Stimulated activated CD8-positive, alpha-beta memory T cell treated with anti-CD3 and anti-CD28 coated beads, Interleukin-7, amount 100 ng/mL, for 4 hours (primary cell): ENCODE data around the gene ZNF148.

ENCODE experiments used
- DNase-seq, 2 donors: peaks; one replicate each; pipeline ENCODE4 v3.0.0-alpha.2; 2020; ENCODE audit warnings: low read depth in 2 of 2

Gene ZNF148

DNA sequence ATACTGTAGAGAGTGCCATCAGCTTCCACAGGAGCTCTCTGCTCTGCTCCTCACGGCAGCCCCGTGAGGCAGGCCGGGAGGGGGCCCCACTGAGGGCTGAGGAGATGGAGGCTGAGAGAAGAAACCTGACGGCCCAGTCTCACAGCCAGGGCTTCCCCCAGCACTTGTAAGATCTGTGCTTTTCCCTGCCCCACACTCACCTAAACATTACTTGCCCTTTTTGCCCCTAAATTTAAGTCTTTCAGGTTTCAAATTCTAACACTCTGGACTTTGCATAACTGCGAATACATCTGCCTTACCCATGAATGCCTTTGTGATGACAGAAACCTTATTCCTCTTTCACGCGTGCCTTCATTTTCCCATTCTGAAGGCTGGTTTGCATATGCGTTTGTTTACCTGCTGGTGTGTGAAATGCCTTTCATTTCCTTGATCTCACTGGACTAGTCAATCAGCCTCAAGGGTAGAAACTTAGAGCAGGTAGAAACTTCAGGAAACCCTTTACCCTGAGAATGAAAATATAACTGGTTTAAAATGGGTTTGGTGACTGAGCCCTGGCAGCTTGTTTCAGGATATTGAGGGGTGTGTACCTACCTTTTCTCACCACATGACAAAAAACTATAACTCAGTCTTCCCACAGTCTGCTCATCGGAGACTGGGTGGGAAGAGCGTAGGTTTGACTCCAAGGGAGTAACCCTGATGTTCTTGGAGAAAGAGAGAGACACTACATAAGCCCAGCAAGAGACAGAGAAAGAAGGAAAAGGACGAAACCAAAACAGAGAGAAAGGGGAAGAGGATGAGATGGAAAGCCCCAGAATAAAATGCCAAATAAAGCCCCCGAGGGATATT, 182.7 kb downstream of the ZNF148 start:
- no peak for DNase-seq

DNA sequence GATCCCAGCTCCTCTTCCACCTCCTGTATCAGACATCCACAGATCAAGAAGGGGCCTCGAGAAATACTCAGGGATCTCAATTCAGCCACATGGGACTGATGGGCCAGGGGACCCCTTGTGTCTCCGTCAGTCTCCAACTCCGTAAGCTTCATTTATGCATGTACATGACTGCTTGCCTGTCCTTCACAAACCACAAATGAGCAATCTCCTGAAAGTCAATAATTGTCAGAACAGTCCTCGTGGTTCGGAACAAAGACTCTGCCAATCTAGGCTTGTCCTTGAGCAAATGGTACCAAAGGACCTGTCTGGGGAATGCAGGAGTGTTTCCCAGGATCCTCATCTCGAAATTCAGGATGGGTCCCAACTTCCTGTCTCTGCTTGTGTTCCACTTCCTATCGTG, 183.4 kb downstream of the ZNF148 start:
- DNase-seq, result no peak

DNA sequence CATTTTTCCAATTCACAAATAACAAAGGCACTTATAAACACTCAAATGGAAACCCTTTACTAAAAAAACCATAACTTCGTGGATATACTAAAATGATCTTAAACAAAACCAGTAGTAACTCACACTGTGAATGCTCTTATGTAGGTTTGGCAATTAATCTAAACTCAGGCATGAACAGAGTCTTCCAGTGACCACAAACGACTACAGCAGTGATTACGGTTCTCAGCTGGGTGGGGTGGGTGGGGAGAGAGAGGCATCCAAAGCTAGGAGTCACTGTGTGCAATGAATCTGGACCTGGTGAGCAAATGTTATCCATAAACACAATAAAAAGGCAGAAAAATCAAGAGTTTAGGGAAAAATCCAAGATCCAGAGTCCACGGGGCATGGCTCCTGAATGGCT, 183.9 kb downstream of the ZNF148 start:
- DNase-seq, result no peak

DNA sequence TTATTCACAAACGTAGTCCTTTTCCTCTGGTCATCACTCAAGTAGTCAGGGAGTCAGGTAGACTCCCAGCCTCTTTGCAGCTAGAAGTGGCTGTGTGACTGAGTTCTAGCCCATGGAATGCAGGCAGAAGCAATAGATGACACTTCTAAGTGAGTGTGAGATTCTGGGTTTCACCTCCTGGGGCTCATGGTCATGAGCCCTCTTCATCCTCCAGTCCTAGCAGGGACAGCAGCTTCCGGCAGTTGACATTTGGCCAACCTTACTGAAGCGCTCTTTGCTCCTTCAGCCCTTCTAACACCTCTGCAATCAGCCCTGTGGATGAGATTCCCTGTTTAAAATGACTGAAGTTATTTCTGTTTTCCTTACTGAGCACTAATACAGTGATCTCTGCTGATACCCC, 184.3 kb downstream of the ZNF148 start:
- DNase-seq, result no peak

DNA sequence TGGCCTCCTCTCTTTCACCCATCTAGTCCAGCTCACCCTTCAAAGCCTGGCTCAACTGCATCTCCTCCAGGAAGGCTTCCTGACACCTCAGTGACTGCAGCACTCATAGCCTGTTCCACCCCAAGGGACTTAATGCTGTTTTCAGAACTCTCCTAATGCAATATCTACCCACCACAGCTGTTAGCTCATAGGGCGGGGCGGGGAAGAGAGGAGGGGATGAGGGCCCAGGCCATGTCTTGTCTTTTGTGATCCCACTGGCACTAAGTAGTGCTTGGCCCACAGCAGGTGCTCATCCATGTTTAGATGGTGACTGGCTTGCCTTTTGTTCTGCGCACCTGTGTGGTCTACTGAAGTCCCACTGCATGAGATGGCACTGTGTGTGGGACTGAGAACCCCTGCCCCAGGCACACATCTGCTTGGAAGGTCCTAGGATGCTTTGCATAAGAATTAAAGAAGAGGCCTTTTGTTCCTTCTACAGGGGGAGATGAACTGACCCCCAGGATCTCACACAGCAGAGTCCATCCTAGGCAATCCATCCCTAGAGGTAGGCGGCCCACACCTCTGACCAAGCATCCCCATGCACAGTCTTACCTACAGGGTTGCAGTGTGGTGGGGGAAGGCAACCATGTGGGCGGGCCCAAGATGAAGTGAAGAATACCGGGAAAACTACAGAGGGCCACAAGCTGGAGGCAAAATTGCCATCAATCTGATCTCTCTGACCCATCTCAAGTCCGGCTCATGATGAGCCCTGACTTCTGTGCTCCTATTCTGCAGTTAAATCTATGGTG, 185.6 kb downstream of the ZNF148 start:
- DNase-seq, result no peak

DNA sequence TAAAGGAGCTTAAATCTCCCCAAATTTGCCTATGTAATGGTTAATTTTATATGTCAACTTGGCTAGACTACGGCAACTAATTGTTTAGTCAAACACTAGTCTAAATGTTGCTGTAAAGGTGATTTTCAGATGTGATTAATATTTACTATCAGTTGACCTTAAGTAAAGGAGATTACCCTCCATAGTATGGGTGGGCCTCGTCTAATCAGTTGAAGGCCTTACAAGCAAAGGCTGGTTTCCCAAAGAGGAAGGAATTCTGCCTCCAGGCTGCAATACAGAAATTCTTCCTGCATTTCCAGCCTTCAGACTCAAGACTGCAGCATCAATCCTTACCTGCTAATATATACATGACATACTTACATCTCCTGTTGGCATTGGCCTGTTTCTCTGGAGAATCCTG, 186.2 kb downstream of the ZNF148 start:
- no peak for DNase-seq

DNA sequence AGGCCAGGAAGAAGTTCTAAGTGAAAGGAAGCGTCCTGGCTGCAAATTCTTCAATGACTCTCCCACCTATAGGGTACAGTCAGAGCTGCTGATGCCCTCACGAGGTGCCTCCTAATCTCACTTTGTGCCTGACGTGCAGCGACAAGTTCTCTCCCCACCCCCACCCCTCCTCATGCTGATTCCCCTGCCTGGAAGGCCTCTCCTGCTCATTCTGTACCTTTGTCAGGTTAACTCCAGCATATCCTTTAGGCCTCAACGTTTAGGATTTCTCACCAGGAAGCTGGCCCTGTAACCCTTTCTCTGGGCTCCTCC, 187.6 kb downstream of the ZNF148 start:
- no peak for DNase-seq

DNA sequence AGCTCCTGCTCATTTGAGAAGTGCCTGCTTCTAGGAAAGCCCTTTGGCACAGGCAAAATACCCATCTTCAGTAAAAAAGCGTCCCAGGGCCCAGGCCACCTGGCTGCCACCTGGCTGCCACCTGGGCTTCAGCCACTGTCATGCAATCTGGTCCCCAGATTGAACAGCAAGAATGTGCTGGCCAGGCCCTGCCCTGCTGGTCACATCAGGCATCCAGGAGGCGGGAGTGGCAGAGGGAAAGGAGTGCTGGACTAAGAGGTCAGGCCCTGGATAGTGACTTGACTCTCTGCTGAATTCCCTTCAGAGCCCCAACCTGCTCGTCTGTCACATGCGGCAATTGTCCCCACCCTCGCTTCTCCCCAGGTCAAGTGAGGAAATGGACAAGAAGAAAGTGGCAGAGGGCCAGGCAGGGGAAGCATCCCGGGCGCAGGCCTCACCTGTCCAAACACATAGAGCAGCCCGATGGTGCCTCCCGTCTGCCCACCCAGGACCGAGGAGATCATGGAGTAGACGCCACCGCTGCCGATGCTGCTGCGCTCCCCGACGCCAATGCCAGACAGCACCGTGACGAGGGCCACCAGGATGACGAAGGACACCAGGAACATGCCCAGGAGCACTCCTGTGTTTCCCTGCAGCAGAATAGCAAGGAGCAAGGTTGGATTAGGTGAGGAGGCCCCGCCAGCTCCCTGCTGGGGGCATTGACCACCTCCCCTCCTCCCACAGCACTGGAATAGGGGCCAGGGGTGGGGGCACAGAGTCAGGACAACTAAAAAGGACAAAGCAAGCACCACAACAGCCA, 188.1 kb downstream of the ZNF148 start:
- no peak for DNase-seq

DNA sequence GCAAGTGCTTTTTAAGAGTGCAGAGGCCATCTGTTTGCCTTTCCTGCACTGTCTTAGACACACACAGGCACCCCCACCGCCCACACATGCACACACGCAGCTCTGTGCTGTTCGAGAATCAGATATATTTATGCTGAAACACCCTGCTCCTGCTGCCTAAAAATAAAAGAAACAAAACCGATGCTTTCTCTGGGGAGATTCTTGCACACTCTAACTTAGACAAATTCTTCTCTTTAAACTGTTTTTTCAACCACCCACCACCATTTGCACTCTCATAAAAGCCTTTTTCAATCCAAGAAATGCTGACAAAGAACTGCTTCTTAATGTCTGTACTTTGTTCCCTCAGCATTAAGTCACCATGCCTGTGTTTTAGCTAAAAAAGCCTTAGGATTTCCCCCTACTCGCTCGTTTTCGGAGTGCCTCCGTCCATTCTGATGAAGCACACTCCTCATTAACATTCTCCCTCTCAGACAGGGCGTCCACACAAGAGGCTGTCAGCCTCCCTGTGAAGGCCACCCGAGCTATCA, 188.8 kb downstream of the ZNF148 start:
- DNase-seq, result no peak

DNA sequence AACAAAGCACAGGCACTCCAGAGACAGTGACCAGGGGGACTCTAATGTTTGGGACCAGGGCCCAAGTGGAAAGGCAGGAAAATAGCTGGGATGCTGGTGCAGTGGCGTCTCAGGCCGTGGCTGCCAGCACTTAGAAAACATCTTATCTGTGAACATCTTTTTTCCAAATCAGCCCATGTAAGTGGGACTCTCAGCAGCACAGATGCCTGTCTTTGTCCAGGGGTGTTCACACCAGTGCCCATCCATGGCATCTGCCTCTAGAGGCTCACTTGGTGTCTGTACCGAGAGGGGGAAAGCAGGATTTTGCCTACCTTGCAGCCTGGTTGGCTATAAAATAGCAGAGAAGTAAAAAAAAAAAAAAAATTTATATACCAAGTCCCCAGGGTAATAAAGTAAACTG, 189.3 kb downstream of the ZNF148 start:
- DNase-seq, result no peak

DNA sequence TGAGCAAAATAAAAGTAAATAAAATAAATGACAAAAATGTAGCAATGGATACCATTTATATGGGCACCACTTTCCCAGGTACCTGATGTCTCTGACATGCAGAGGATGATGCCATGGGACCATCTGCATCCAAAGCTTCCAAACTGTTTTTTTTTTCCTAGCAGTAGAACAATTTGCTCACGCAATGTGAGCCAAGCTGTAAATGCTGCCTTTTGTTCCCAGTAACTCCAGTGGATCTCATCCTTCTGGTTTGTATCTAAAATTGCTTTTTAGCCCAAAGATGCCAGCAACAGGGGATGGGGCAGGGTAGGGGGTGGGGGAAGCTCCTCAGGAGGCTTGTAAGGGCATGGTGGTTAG, 195.3 kb downstream of the ZNF148 start:
- DNase-seq, result no peak

DNA sequence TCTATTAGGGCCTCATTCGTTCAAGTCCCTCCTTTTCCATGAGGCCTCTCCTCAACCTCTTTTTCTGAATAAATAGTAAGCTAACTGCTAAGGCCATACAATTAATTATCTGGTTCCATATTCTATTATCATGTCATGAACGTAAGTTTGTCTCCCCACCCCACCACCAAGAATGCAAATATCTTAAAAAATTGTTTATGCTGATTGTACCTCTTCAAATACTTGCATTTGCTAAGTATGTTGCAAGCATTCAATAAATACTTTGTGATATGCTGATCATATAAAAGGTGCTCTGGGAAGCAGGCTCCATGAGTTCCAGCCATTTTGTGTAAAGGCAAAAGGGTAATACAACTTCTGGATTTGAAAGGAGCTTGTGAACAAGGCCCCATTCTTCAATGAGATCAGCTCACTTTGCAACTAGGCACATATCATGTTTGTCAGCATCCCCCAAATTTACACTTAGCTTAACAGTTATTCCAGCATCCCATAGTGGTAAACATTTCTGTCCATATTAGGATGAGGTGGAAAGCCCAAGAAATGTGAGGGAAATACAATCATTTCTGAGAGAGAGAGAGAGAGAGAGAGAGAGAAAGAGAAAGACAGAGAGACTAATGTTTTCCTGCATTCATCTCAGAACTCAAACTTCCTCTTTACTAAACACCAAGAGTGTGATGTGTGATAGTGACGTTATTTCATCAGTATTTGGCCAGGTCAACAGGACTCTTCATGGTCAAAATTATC, 195.8 kb downstream of the ZNF148 start:
- DNase-seq, result no peak

DNA sequence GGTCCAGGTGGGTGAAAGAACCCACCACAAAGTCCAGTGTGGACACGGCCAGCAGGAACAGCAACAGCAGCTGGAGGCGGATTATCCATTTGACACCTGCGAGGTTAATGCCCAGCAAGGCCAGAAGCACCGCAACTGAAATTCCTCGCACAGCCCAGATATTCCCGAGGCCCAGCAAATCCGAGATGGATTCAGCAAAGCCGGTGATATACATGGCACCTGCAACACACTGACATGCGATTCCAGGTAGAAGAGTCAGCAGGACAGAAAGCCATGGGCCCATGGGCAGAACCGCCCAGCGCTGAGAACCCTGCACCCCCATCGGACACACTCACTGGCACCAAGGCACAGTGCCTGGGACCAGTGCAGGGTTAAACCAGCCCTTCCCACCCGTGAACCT, 197.4 kb downstream of the ZNF148 start:
- no peak for DNase-seq
